Fibroblast of the conjunctiva (primary cell): ENCODE data around the gene MAPK1.
"Not testable (repeated sequence)": the region's sequence is repeated elsewhere in the genome, so short reads cannot be mapped to it uniquely, and the experiment has no call there.

Experiments
- DNase-seq: peaks from one replicate; pipeline ENCODE4 v3.0.0-alpha.2; 2010; ENCODE audit warnings: low read depth

MAPK1 gene

GRCh38 chr22:21845558-21846453 is 21.6 kb downstream of the MAPK1 start:
- no peak for DNase-seq

GRCh38 chr22:21842946-21843345 is 24.5 kb downstream of the MAPK1 start:
- DNase-seq: no peak

DNA sequence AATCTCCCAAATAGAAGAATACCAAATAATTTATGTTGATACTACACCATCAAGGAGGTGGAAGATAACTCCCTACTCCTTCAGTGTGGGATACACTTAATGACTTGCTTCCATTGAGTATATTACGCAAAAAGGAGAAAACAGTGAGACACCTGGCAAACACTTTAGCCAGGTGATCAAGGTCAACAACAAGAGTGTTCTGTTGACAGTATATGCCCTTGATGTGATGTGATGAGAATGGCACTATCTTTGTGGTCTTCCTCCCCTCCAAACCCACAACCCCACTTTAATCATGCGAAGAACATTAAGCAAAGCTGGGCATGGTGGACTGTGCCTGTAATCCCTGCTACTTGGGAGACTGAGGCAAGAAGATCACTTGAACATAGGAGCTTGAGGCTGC is 26.0 kb downstream of the MAPK1 start:
- no peak for DNase-seq

GRCh38 chr22:21840236-21840823 is 27.1 kb downstream of the MAPK1 start:
- no peak for DNase-seq

- DNase-seq: no peak
These were observed 27.7 kb downstream of the MAPK1 start for GRCh38 chr22:21839765-21840140.

- DNase-seq: not testable (repeated sequence)
These were observed 28.2 kb downstream of the MAPK1 start for GRCh38 chr22:21839104-21839764.

GRCh38 chr22:21837248-21837979 is 30.0 kb downstream of the MAPK1 start:
- peak; percentile 48 for DNase-seq

DNA sequence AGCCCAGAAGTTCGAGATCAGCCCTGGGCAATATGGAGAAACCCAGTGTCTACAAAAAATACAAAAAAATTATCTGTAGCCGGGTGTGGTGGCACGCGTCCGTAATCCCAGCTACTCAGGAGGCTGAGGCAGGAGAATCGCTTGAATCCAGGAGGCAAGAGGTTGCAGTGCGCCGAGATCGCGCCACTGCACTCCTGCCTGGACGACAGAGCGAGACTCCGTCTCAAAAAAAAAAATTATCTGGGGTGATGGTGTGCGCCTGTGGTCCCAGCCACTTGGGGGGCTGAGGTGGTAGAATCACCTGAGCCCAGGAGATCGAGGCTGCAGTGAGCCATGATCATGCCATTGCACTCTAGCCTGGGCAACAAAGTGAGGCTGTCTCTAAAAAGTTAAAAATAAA is 31.0 kb downstream of the MAPK1 start:
- DNase-seq: not testable (repeated sequence)

GRCh38 chr22:21835378-21835777 is 32.1 kb downstream of the MAPK1 start:
- no peak for DNase-seq

- no peak for DNase-seq
These were observed 32.6 kb downstream of the MAPK1 start for GRCh38 chr22:21834869-21835268.

DNA sequence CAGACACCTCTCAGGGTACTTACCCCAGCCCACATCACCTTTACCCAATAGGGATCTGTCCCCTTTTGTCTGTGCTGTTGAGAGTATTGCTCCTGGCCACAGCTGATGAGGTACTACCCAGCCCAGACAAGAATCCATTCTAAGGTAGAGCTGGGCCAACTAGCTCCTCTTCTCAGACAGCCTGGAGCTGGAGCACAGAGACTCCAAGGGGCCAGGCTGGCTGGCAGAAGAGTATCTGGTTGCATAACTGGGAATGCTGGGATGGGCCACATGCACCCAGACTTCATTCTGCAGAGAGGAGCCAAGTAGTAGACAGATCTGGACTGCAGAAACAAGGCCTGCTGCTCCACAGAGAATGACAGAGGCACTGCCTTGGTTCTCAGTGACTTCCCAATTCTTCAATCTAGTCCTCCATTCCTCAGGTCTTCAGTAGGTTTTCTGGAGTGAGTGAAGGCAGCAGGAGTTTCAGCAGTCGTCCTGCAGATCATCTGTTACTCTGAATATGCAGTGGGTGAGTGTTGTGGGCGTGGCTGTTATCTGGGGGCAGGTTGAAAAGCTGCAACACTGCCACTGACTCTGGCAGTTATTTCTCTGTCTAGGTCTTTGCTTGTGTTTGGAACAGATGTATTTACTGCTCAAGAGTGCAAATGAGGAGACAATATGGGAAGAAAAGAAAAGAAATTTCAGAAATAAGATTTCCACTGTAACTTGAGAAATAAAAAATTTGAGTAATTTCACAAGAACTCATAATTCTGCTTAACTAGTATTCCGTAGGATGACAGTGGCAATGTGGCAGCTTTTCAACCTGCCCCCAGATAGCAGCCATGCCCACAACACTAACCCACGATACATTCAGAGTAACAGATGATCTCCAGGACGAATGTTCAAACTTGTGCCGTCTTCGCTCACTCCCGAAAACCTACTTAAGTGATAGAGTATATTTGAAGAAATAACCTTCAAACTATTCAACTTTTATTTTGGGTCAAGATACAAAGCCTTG is 34.9 kb downstream of the MAPK1 start:
- no peak for DNase-seq

DNA sequence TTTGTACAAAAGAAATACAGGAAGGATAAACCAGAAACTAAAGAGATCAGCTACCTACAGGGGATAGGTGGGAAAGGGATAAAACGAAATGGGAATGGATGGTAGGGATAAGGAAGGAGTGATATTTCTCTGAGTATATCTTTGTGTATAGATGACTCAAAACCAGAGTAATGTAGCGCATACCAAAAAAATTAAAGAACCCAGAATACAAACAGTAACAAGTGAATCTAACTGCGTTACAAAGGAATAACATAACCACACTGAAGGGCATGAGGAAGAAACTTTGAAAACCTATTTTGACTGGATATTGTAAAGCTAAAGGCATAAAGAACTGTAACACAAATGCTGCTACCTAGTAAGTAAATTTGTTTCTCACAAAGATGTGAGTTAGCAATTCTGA is 37.9 kb downstream of the MAPK1 start:
- no peak for DNase-seq

GRCh38 chr22:21828268-21828638 is 39.2 kb downstream of the MAPK1 start:
- no peak for DNase-seq

DNA sequence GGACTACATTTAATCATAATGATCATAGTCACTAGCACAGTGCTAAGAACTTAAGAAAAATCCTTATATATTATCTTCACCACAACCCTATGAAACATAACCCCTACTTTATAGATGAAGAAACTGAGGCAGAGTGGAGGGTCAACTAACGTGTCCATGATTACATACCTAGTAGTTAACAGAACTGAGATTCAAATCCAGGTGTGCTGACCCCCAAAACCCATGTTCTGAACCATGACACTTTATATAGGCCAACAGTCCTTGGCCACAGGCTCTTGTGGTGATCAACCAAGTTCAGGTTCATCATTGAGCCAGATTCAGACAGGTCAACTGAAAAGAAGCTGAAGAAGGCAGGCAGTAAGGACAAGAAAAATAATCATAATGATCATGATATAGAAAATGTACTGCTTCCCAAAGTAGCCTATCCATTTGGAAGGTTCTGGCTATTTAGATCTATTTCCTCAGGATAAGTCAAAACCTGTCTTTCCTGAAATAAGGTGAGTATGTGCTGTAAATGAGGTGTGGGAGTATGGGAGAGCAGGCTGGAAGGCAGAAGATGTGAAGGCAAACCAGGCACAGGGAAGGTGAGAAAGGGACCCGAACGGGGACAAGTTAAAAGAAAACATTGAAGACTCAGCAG is 39.7 kb downstream of the MAPK1 start:
- no peak for DNase-seq

- DNase-seq: no peak
These were observed 41.2 kb downstream of the MAPK1 start for GRCh38 chr22:21826204-21826603.

GRCh38 chr22:21824962-21825361 is 42.5 kb downstream of the MAPK1 start:
- DNase-seq: not testable (repeated sequence)

DNA sequence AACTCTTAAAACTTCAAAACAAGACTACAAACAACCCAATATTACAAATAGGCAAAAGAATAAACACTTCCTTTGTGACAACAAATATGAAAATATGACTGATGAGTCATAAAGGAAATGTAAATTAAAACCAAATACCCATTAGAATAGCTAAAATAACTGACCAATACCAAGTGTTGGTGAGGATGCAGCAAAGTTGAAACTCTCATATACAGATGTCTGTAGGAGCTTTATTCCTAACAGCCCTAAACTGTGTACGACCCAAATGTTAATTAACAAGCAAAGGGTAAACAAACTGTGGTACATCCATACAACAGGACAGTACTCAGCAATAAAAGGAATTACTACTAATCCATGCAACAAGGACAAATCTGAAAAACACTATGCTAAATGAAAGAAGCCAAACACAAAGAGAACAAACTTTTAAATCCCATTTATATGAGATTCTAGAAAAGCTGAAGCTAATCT is 43.0 kb downstream of the MAPK1 start:
- DNase-seq: no peak

GRCh38 chr22:21823740-21824444 is 43.6 kb downstream of the MAPK1 start:
- no peak for DNase-seq

- DNase-seq: no peak
These were observed 48.2 kb downstream of the MAPK1 start for GRCh38 chr22:21819183-21819770.
